K562 (cell line): Measurements from ENCODE around the gene TYROBP.

Experiments
- BRCA1 ChIP-seq, 2 experiments: fragments of 450-650 bp in 1 of 2; sonication (generic) in 1 of 2; formaldehyde crosslinking in 1 of 2; IDR thresholded peaks; 2 replicates each; pipeline versions ENCODE4 v1.5.0 to v1.6.1; 2017 to 2020; ENCODE audit warnings: mild to moderate bottlenecking in 1 of 2, missing genetic modification reagents in 1 of 2
- CEBPB ChIP-seq: fragments of 450-650 bp; IDR thresholded peaks from 2 replicates; pipeline ENCODE4 v1.6.1; 2016; ENCODE audit warnings: missing genetic modification characterization, missing compliant biosample characterization
- CREB3 ChIP-seq: fragments of 450-650 bp; conservative IDR thresholded peaks from 2 replicates; pipeline ENCODE4 v1.6.1; 2016; ENCODE audit warnings: missing genetic modification characterization, low read depth, mild to moderate bottlenecking, missing compliant biosample characterization, moderate library complexity
- FOXP1 ChIP-seq: sonication (generic); formaldehyde crosslinking; IDR thresholded peaks from 2 replicates; pipeline ENCODE4 v1.8.0; 2022; ENCODE audit warnings: mild to moderate bottlenecking, missing genetic modification reagents
- MAFF ChIP-seq: IDR thresholded peaks from 2 replicates; pipeline ENCODE4 v1.6.1; 2012; ENCODE audit warnings: low read length, improper control_type of control experiment
- MAFK ChIP-seq: IDR thresholded peaks from 2 replicates; pipeline ENCODE4 v1.6.1; 2011; ENCODE audit warnings: low read length, improper control_type of control experiment
- MNT ChIP-seq, 2 experiments: fragments of 450-650 bp; conservative IDR thresholded peaks; 2 replicates each; pipeline ENCODE4 v1.6.1; 2017; ENCODE audit warnings: mild to moderate bottlenecking in 2 of 2, moderate library complexity in 2 of 2
- NFE2 ChIP-seq: IDR thresholded peaks from 2 replicates; pipeline ENCODE4 v1.6.1; 2014; ENCODE audit warnings: antibody characterized with exemption, low read depth
- PATZ1 ChIP-seq: fragments of 250-450 bp; sonication (Bioruptor Pico); IDR thresholded peaks from 2 replicates; pipeline ENCODE4 v1.5.0; 2020; ENCODE audit warnings: mild to moderate bottlenecking, borderline replicate concordance
- TFE3 ChIP-seq: fragments of 450-650 bp; formaldehyde crosslinking; IDR thresholded peaks from 2 replicates; pipeline ENCODE4 v1.4.0; 2020; ENCODE audit warnings: mild to moderate bottlenecking, mixed read lengths
- YY1 ChIP-seq, 3 experiments: IDR thresholded peaks; 2 replicates each; pipeline ENCODE4 v1.6.1; 2011; ENCODE audit warnings: low read length in 2 of 3, mild to moderate bottlenecking in 2 of 3, moderate library complexity in 2 of 3, borderline replicate concordance in 1 of 3, control low read depth in 1 of 3, low read depth in 1 of 3; ENCODE audit not compliant: insufficient read depth in 3 of 3, insufficient replicate concordance in 2 of 3, control insufficient read depth in 1 of 3, insufficient read length in 1 of 3; ENCODE audit errors: extremely low read depth in 1 of 3
- ZNF551 ChIP-seq: fragments of 250-450 bp; sonication (Bioruptor Pico); IDR thresholded peaks from 2 replicates; pipeline ENCODE4 v1.5.0; 2021; ENCODE audit warnings: mild to moderate bottlenecking, moderate library complexity

- TF ChIP-seq ZNF551 (CRISPR knock-in tag) (no peak), YY1 (IDR thresholded peaks at IDR 0.05; ENCODE audit: borderline replicate concordance in 1 of 3, control insufficient read depth in 1 of 3, extremely low read depth in 1 of 3, insufficient read depth in 3 of 3, insufficient read length in 1 of 3, insufficient replicate concordance in 2 of 3, low read depth in 1 of 3, low read length in 2 of 3) (no peak), NFE2 (no peak), TFE3 (no peak), BRCA1 (IDR thresholded peaks at IDR 0.05) (no peak), BRCA1 (CRISPR knock-in tag; IDR thresholded peaks at IDR 0.05) (no peak), MAFF (no peak), FOXP1 (CRISPR knock-in tag) (no peak), PATZ1 (no peak), MAFK (no peak), MNT (conservative IDR thresholded peaks at IDR 0.05) (no peak), CEBPB (no peak), CREB3 (tag) (no peak)
Observed at GRCh38 chr19:35870798-35871197, 37.3 kb downstream of the TYROBP start.
